ENCODE measurements around the gene TNFRSF21. TPM values are rescaled to one million over a fixed set of nuclear protein-coding genes. Genes with fewer than 3 reads are reported as not detected.

The TNFRSF21 gene
- 10 to 100 TPM; 14.3 to 63.8 (median 27.9) TPM for total RNA-seq

DNA sequence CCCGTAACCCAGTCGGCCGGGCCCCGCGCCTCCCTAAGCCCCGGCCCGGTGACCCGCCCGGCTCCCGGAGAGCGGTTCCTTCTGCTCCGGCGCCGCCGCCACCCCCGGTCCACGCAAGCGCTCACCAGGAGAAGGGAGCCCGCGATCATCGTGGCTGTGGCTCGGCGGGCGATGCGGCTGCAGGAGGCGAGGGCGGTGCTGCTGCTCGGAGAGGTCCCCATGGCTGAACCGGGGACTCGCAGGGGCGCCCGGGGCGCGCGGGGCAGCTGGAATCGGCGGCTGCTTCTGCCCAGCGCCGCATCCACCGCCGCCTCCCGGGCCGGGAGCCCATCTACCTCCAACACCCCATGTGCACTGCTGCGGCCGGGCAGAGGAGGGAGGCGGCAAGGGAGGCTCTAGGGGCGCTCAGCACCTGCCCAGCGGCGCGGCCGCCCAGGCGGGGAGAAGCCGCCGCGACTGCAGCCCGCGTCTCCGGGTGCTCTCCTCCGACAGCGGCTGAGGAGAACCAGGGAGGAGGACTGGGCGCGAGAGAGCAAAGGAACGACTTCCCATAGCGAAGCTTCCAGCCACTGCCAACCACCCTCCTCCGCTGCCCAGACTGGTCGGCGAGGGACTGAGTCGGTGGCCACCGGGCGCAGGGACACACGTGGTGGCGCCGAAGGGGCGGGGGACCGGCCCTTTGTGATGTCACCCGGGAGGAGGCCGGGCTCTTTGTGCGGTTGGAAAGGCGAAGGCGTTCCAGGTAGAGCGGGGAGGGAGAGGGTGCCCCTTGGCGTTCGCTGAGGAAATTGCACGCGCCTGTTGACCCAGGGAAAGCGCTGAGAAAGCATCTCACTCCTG is at the start of gene TNFRSF21:
TSS of gene TNFRSF21 (minus strand) at position 615 of the 840 bp plus-strand sequence. CDS start at position 221, 394 bp downstream.
- peak; percentile 89 to 97 (median 92) for TF ChIP-seq CTCF (IDR thresholded peaks at IDR 0.05)
- peak; percentile 80 for TF ChIP-seq POLR2AphosphoS5 (IDR thresholded peaks at IDR 0.05)
- TF ChIP-seq POLR2A (IDR thresholded peaks at IDR 0.05) = peak; percentile 68 to 76
- no peak for TF ChIP-seq EP300 (IDR thresholded peaks at IDR 0.05)
- no peaks in the 10 kb centered on the region for H3K27me3 ChIP-seq
- no peaks in the 10 kb centered on the region for H3K36me3 ChIP-seq
- peak within 1 kb of the TSS; percentile 90 to 91 for H3K4me3 ChIP-seq
- H3K4me1 ChIP-seq = peaks cover 0 to 45% (median 0%) of the 10 kb centered on the region in 3 donors
- peak; percentile 96 for ATAC-seq
- H3K27ac ChIP-seq = peak within 1 kb of the TSS; percentile 30 to 90 (median 84)
- 0 to 4% methylated on average over 5 to 7 of the region's 86 CpGs for WGBS, 2 donors (ENCODE audit: low coverage in 1 of 2)
- H3K9me3 ChIP-seq = no peaks in the 10 kb centered on the region

- 66 to 69% methylated on average over 5 to 6 of the region's 6 CpGs for WGBS, 2 donors (ENCODE audit: low coverage in 1 of 2)
- ATAC-seq = no peak
These were observed 48.9 kb upstream of the TNFRSF21 start for GRCh38 chr6:47358440-47359225.

DNA sequence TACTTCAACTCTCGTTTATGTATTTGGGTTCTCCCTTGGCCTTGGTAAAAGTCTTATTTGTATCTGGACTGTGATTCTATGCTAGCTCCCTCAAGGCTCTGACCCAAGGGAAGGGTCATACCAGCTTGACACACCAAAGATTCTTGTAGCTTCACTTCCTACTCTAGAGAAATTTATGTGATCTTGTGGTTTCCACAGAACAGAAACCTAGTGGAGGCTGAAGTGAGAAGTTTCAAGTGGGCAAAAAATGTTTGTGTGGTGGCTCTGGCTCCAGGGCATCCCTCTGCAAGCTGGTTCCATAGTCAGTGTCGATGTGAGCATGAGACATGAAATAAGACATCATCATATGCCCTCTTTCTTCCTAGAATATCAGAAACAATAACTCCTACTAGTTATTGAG is 48.1 kb upstream of the TNFRSF21 start:
- no peak overlapping the region for H3K4me3 ChIP-seq
- no peak for TF ChIP-seq CTCF (IDR thresholded peaks at IDR 0.05)
- no peak for TF ChIP-seq POLR2AphosphoS5 (IDR thresholded peaks at IDR 0.05)
- TF ChIP-seq POLR2A (IDR thresholded peaks at IDR 0.05) = no peak
- TF ChIP-seq EP300 (IDR thresholded peaks at IDR 0.05) = no peak
- H3K36me3 ChIP-seq = no peaks in the 10 kb centered on the region
- ATAC-seq = no peak
- H3K27me3 ChIP-seq = no peaks in the 10 kb centered on the region
- WGBS, 2 donors (ENCODE audit: low coverage in 1 of 2) = 54 to 100% methylated on average over 1 to 2 of the region's 2 CpGs
- no peaks in the 10 kb centered on the region for H3K9me3 ChIP-seq
- no peaks in the 10 kb centered on the region for H3K4me1 ChIP-seq
- no peak overlapping the region for H3K27ac ChIP-seq

More at GRCh38 chr6:47358440-47359225, 48.9 kb upstream of the TNFRSF21 start:
- H3K9me3 ChIP-seq = no peaks in the 10 kb centered on the region
- H3K27ac ChIP-seq = no peak overlapping the region
- H3K27me3 ChIP-seq = no peaks in the 10 kb centered on the region
- H3K4me3 ChIP-seq = no peak overlapping the region
- TF ChIP-seq POLR2AphosphoS5 (IDR thresholded peaks at IDR 0.05) (no peak), CTCF (IDR thresholded peaks at IDR 0.05) (no peak), POLR2A (IDR thresholded peaks at IDR 0.05) (no peak), EP300 (IDR thresholded peaks at IDR 0.05) (no peak)
- no peaks in the 10 kb centered on the region for H3K36me3 ChIP-seq
- no peaks in the 10 kb centered on the region for H3K4me1 ChIP-seq

- H3K4me1 ChIP-seq = no peaks in the 10 kb centered on the region
- H3K27me3 ChIP-seq = no peaks in the 10 kb centered on the region
- H3K27ac ChIP-seq = no peak overlapping the region
- no peaks in the 10 kb centered on the region for H3K9me3 ChIP-seq
- no peak overlapping the region for H3K4me3 ChIP-seq
- no peaks in the 10 kb centered on the region for H3K36me3 ChIP-seq
- no peak for ATAC-seq
- TF ChIP-seq POLR2AphosphoS5 (IDR thresholded peaks at IDR 0.05) (no peak), EP300 (IDR thresholded peaks at IDR 0.05) (no peak), POLR2A (IDR thresholded peaks at IDR 0.05) (no peak), CTCF (IDR thresholded peaks at IDR 0.05) (no peak)
These were observed 45.8 kb upstream of the TNFRSF21 start for GRCh38 chr6:47355496-47355895.
